GM19193 (cell line): ENCODE data around the gene CCDC90B.

Experiments used
- POLR2A ChIP-seq: IDR thresholded peaks from 4 replicates; pipeline ENCODE4 v1.6.1; 2011; ENCODE audit not compliant: insufficient read depth, insufficient read length; ENCODE audit errors: extremely low read depth

CCDC90B gene

GRCh38 chr11:83294208-83294607 lies 8.0 kb upstream of the CCDC90B start:
- no peak for TF ChIP-seq POLR2A

- no peak for TF ChIP-seq POLR2A
Measured at GRCh38 chr11:83293457-83293774, 7.2 kb upstream of the CCDC90B start.

DNA sequence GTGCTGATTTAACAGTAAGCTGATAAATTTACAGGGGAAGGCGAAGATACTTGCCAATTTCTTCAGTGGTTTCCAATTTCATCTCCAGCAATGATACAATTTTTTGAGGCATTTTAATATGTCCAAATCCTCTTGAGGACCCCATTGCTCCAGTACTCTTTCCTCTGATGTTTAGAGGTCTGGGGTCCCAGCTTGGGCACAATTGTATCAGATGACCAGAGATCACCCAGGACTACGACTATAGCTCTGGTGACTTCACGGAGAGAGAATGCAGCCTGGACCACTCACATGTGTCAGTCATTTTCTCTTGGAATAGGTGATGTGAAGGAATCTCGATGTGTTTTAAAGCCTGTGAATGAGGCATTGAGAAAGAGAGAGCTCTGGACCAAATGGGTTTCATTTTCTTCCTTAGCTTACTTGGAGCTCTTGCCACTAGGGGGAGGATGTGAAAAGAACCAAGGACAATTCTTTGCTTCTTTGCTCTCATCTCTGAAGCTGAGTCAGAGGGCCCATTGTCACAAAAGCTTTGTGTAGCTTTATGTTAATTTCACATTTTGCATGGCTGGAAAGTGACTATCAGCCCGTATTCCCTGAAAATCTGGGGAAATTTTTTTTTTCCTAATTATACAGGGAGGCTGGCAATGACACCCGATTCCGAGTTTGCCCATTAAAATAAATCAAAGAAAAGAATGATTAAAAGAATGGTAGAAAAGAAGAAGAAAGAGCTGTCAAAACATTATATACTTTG lies 6.7 kb upstream of the CCDC90B start:
- no peak for TF ChIP-seq POLR2A

- no peak for TF ChIP-seq POLR2A
Measured at GRCh38 chr11:83287631-83288030, 1.5 kb upstream of the CCDC90B start.

DNA sequence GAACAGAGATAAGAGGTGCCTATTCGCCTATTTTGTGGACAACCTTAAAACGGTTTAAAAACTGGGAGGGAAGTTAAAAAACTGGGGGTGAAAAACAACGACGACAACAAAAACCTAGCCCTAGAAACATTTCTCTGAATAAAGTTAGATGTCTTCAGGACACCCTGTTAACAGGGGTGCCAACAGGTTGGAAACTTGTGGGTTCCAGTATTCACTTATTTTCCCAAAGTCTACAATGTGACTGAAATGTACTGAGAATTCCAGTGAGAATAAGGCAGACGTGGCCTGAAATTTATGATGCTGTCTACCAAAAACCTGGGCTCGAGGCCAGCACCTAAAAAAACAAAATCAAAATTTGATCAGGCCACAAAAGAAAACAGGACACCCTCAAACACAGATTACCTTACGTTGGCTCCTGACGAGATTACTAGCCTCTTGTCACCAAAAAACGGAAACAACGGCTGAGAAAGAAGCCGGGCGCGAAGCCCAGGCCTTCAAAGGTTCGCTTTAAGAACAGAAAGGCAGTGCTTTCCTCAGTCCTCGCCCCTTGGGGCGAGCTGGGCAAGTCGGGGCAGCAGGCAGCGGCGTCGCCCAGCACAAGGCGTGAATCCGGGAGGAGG lies 906 bp downstream of the CCDC90B start:
- TF ChIP-seq POLR2A = no peak

- TF ChIP-seq POLR2A = no peak
Measured at GRCh38 chr11:83284501-83285150, 1.5 kb downstream of the CCDC90B start.

GRCh38 chr11:83282084-83282716 lies 4.0 kb downstream of the CCDC90B start:
- no peak for TF ChIP-seq POLR2A

DNA sequence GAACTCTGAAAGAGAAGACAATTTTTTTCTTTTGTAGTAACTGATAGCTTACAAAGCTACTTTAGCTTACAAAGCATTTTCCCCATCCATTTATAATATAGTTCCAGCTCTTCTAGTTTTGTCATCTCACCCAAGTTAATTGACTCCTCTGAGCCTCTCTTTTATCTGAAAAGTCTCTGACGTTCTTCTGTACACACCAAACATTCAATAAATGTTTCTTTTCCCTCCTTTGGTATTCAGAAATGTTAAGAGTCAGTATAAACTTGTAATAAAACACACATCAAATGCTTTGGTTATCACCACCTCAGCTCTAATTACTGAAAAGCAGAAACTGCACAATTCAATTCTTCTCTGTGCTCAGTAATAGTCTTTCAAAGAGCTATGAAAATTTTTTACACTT lies 5.9 kb downstream of the CCDC90B start:
- TF ChIP-seq POLR2A = no peak

DNA sequence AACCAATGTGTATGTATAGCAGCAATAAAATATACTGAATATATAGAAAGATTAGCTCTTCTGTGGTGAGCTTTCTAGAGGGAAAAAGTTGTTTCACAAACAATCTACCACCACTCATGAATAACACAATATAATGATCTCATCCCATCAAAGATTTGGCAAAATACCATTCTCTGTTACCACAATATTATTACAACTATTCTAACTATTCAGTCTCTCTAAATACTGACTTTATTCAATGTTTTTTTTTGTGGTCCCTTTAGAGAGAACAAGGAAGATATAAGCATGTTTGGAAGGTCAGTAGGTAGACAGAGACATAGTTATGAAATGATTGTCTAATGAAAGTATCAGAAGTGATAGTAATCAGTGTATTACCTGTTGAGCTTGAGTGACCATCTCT lies 7.8 kb downstream of the CCDC90B start:
- TF ChIP-seq POLR2A = no peak

GRCh38 chr11:83275888-83276641 lies 10.1 kb downstream of the CCDC90B start:
- TF ChIP-seq POLR2A = no peak

DNA sequence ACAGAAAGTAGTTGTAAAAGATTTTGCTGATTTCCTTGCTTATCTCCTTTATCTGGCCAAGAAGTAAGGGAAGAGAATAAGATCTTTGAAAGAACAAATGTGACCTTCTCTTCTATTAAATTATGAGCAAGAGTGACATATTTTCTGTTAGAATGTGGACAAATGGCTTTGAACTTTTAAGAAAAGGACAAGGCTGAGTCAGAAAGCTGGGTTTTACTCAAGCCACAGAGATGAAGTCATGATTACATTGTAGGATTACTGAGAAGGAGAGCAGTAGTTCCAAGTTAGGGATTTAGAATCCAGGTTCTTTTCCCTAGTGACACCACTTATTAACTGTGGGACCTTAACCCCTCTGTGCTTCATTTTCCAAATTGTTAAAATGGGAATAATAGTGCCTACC lies 13.5 kb downstream of the CCDC90B start:
- no peak for TF ChIP-seq POLR2A

DNA sequence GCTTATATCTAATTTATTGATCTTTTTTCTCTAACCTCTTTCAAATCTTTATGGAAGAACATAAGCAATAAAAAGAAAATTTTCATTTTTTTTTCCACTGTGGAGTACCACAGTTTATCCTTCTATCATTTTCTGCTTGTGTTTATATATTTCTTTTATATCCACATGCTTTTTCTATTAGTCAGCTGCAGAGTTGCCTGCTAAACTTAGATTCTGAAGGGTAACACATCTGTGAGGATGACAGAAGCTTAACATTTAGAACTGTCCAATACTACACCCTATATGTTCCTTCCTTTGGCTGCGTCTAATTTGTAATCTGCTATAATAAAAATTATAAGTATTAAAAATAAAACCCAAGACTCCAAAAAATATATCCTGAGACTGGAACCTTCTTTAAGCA lies 20.8 kb downstream of the CCDC90B start:
- TF ChIP-seq POLR2A = no peak

- no peak for TF ChIP-seq POLR2A
Measured at GRCh38 chr11:83259559-83259958, 26.6 kb downstream of the CCDC90B start.

- TF ChIP-seq POLR2A = no peak
Measured at GRCh38 chr11:83257761-83258168, 28.4 kb downstream of the CCDC90B start.
